Nephron progenitor cell (in vitro differentiated cells): ENCODE measurements around the gene NBPF3.
A peak's percentile ranks its signal among the peaks of the same experiment; 100 is the strongest.
"Not testable (repeated sequence)": the region's sequence is repeated elsewhere in the genome, so short reads cannot be mapped to it uniquely, and the experiment has no call there.

Experiments used
- DNase-seq: peaks from one replicate; pipeline ENCODE4 v3.0.0; 2021
- H3K27ac Mint-ChIP-seq: 2 replicates; pipeline ENCODE4 v1.8.0; 2021; ENCODE audit warnings: mild to moderate bottlenecking, moderate library complexity, mixed read lengths
- H3K27me3 Mint-ChIP-seq: 2 replicates; pipeline ENCODE4 v1.8.0; 2021; ENCODE audit warnings: mild to moderate bottlenecking, low read depth, mixed read lengths; ENCODE audit not compliant: poor library complexity
- H3K36me3 Mint-ChIP-seq: 2 replicates; pipeline ENCODE4 v1.8.0; 2021; ENCODE audit warnings: low read depth, mixed read lengths
- H3K4me1 Mint-ChIP-seq: 2 replicates; pipeline ENCODE4 v1.8.0; 2021; ENCODE audit warnings: mixed read lengths
- H3K4me3 Mint-ChIP-seq: 2 replicates; pipeline ENCODE4 v1.8.0; 2021; ENCODE audit warnings: mild to moderate bottlenecking, moderate library complexity, mixed read lengths
- H3K9me3 Mint-ChIP-seq: 2 replicates; pipeline ENCODE4 v1.8.0; 2021; ENCODE audit warnings: mild to moderate bottlenecking, moderate library complexity, mixed read lengths
- CTCF ChIP-seq: fragments of 200-600 bp; sonication (generic); IDR thresholded peaks from 2 replicates; pipeline ENCODE4 v1.5.0; 2021; ENCODE audit warnings: antibody characterized with exemption

NBPF3 gene

GRCh38 chr1:21518774-21519455, 79.0 kb downstream of the NBPF3 start:
- peaks cover 55% of the 10 kb centered on the region for H3K4me1 Mint-ChIP-seq
- no peaks in the 10 kb centered on the region for H3K36me3 Mint-ChIP-seq
- H3K9me3 Mint-ChIP-seq = no peaks in the 10 kb centered on the region
- peaks cover 3% of the 10 kb centered on the region for H3K27me3 Mint-ChIP-seq
- H3K4me3 Mint-ChIP-seq = peak overlapping the region; percentile 7
- no peak for DNase-seq
- H3K27ac Mint-ChIP-seq = peak overlapping the region; percentile 92
- TF ChIP-seq CTCF = no peak

GRCh38 chr1:21519486-21520070, 79.6 kb downstream of the NBPF3 start:
- Mint-ChIP-seq H3K4me1 (peaks cover 53% of the 10 kb centered on the region), H3K27ac (peak overlapping the region; percentile 92), H3K4me3 (peak overlapping the region; percentile 7)
- not testable (repeated sequence) for H3K9me3 Mint-ChIP-seq, H3K36me3 Mint-ChIP-seq, DNase-seq, H3K27me3 Mint-ChIP-seq

DNA sequence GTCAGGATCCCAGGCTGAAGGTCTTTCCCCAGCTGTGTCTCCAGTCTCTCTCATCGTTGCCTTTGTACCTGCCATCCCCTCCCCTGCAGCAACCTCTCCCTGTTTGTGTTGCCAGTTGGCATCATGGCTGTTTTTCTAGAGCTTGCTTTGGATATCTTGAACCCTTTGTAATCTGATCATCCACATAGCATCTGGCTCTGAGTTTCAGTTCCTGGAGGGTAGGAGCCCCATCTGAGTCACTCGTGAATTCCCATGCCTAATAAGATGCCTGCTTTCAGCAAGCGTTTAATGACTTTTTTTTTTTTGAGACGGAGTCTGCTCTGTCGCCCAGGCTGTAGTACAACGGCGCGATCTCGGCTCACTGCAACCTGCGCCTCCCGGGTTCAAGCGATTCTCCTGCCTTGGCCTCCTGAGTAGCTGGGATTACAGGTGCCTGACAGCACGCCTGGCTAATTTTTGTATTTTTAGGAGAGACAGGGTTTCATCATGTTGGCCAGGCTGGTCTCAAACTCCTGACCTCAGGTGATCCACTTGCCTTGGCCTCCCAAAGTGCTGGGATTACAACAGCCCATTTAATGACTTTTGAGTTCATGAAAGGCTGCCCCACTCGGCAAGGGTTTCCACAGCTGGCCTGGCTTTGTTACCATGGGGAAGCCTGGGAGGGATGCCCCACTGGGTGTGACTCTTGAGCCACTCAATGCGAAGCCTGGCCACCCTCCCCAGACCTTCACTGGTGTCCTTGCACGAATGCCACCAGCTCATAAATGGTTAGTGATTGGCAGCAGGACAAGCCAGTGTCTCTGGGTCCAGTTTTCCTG, 81.2 kb downstream of the NBPF3 start:
- H3K9me3 Mint-ChIP-seq = no peaks in the 10 kb centered on the region
- TF ChIP-seq CTCF = no peak
- H3K27ac Mint-ChIP-seq = no peak overlapping the region
- no peak for DNase-seq
- no peaks in the 10 kb centered on the region for H3K27me3 Mint-ChIP-seq
- H3K4me1 Mint-ChIP-seq = peaks cover 60% of the 10 kb centered on the region
- H3K4me3 Mint-ChIP-seq = no peak overlapping the region
- H3K36me3 Mint-ChIP-seq = no peaks in the 10 kb centered on the region

GRCh38 chr1:21521717-21522060, 81.8 kb downstream of the NBPF3 start:
- H3K4me1 Mint-ChIP-seq = peaks cover 61% of the 10 kb centered on the region
- no peaks in the 10 kb centered on the region for H3K27me3 Mint-ChIP-seq
- no peak overlapping the region for H3K27ac Mint-ChIP-seq
- no peaks in the 10 kb centered on the region for H3K36me3 Mint-ChIP-seq
- DNase-seq = no peak
- H3K4me3 Mint-ChIP-seq = no peak overlapping the region
- no peak for TF ChIP-seq CTCF
- no peaks in the 10 kb centered on the region for H3K9me3 Mint-ChIP-seq

DNA sequence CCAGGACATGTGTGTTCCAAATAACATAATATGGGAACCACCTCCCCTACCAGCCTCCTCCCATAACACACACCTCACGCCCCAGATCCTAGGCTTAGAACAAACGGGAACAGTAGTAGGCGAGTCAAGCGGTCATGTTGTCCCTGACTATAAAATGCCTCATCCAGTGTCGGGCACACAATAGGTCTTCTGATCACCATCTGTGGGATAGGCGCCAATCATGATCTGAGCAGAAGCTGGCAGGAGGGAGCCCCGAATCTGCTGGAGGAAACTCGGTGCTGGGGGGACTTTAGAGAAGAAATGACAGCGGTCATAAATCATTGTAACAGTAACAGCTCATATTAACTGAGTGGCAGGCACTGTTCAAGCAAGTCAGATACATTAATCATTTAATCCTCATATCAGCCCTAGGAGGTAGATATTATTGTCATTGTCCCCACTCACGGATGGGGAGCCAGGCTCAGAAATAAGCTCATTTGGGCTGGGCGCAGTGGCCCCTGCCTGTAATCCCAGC, 82.6 kb downstream of the NBPF3 start:
- peaks cover 64% of the 10 kb centered on the region for H3K4me1 Mint-ChIP-seq
- no peaks in the 10 kb centered on the region for H3K9me3 Mint-ChIP-seq
- no peak overlapping the region for H3K27ac Mint-ChIP-seq
- no peak for DNase-seq
- H3K4me3 Mint-ChIP-seq = no peak overlapping the region
- no peaks in the 10 kb centered on the region for H3K36me3 Mint-ChIP-seq
- no peak for TF ChIP-seq CTCF
- no peaks in the 10 kb centered on the region for H3K27me3 Mint-ChIP-seq

- Mint-ChIP-seq H3K4me1 (peaks cover 64% of the 10 kb centered on the region), H3K9me3 (no peaks in the 10 kb centered on the region), H3K4me3 (no peak overlapping the region), H3K27ac (no peak overlapping the region), H3K36me3 (no peaks in the 10 kb centered on the region), H3K27me3 (no peaks in the 10 kb centered on the region)
- DNase-seq = no peak
- no peak for TF ChIP-seq CTCF
Observed at GRCh38 chr1:21523297-21523813, 83.4 kb downstream of the NBPF3 start.
